HuH-7.5 (cell line): ENCODE results near the gene CLEC18A.
A peak's percentile ranks its signal among the peaks of the same experiment; 100 is the strongest.
"Not testable (repeated sequence)": the region's sequence is repeated elsewhere in the genome, so short reads cannot be mapped to it uniquely, and the experiment has no call there.

ENCODE experiments used
- DNase-seq: peaks from one replicate; pipeline ENCODE4 v3.0.0; 2011; ENCODE audit warnings: low spot score

The CLEC18A gene

DNA sequence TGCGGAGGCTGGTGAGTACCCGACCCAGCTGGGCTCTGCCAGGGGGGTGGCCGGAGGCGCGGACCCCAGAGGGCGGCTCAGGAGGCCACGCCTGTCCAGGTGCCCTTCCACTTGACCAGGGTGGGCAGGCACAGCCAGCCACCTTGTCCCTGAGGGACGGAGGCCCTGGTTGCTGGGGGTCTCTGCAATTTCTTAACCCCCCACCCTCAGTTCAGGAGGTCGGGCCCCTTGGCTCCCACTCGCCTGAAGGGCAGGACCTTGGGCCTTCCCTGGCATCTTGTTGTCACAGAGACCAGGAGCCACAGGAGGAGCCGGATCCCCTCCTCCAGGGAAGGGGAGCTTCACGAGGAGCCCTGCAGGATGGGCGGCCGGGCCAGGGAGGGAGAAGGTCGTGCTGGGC is 982 bp downstream of the CLEC18A start:
- not testable (repeated sequence) for DNase-seq

DNA sequence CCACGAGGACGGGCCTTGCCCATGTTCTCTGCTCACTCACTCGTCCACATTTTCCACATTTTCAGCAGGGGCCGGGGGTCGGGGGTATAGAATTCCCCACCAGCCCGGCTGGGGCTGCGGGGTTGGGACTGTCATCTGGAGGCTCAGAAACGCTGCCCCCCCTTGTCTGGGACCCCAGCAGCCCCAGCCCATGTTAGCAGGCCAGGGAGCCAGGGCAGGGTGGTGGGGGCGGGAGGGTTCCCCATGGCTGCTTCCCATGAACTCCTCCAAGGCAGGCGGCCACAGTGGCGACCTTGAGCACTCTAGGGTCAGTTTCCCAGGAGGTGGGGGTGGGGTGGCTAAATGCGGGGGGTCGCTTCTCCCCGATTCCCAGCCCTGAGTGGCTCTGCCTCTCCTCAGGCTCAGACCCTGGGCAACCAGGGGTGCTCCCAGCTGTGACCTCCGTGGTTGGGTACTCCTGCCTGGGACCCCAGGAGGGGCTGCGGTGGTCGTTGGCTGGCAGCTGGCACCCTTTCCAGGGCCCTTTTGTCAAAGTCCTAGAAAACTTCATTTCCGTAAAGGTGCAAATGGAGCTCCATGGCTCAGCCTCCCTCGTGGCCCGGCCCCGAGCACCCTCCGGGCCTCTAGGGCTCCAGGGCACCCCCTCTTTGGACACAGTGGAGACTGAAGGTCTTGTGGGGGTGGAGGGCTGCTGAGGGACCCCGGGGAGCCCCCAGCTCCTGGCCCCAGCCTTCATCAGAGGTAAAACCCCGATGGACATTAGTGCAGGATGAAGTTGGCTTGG is 1.6 kb downstream of the CLEC18A start:
- DNase-seq, result not testable (repeated sequence)

DNA sequence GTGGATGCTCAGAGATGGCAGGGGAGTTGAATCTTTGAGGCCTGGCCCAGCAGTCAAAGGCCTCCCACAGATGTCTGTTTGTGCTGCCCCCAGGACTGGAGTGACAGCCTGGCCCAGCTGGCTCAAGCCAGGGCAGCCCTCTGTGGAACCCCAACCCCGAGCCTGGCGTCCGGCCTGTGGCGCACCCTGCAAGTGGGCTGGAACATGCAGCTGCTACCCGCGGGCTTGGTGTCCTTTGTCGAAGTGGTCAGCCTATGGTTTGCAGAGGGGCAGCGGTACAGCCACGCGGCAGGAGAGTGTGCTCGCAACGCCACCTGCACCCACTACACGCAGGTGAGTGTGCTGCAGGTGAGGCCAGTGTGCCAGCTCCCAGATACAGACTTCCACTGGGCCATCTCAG is 3.1 kb downstream of the CLEC18A start:
- not testable (repeated sequence) for DNase-seq

DNA sequence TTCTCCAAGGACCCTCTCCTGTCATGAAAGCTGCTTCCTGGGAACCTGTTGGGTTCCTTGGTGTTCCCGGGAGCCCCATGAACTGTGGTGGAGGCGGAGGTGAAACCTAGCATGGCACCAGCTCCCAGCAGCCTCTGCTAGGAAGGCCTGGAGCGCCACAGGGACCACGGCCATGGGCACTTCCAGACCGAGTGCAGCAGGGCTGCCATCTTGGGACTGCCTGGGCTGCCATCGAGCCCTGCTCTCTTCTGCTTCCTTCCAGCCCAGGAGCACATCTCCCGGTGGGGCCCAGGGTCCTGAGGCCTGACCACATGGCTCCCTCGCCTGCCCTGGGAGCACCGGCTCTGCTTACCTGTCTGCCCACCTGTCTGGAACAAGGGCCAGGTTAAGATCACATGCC is 12.2 kb downstream of the CLEC18A start:
- not testable (repeated sequence) for DNase-seq

DNA sequence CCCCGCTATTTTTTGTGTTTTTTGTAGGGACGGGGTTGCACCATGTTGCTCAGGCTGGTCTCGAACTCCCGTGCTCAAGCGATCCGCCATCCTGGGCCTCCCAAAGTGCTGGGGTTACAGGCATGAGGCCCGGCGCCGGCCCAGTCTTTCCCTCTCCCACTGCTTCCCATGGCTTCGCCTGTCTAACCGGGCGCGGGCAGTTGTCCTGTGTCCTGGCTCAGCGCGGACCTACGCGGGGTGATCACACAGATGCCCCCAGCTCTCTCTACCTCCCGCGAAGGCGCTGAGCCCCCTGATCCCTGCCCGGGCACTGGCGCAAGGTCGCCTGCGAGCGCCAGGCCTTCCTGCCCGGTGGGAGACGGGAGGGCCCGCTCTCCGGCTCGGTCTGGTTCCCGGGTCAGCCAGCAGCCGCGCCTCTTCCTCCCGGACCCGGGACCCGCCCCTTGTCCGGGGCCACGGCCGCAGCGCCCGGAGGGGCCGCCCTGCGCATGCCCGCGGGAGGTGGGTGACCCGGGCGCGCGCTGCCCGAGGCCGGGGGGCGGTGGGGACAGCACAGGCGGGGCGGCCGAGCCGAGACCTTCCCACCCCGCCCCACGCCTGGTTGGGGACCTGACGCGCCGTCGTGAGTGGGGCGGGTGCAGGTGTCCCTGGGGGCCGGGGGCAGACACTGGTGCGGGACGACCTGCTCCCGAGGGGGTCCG is 14.0 kb downstream of the CLEC18A start:
- peak; percentile 33 for DNase-seq

DNA sequence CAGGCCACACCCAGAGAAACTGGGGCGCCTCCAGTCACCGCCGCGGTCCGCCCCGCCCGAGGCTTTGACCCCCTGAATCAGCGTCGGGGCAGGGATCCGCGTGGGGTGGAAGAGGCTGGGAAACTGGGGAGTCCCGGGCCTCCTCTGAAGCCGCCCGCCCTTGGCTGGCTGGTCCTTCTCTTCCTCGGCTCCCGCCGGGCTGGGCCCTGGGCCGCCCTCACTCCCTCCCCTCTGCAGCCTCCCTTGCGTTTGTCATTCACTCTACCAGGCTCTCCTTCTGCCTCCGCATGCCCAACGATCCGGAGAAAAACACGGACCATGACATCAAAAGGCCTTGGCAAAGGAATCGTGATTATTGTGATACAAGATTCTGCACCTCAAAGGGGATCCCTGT is 14.5 kb downstream of the CLEC18A start:
- not testable (repeated sequence) for DNase-seq

DNA sequence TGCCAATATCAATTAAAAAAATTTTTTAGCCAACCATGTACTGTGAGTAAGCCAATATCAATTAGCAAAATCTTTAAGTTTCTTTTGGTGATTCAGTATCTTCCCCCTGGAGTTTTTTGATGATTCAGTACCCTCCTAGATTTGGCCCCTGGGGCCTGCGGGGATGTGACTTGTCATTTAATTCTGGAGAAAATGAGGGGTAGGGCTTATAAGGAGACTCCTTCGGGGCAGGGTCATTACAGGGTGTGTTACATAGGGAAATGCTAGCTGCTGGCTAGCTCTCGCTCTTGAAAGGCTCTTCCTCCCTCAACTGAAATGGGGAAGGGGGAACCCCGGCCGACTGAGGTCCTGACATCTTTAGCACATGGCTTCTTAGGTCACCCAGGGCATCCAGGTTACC is 16.6 kb downstream of the CLEC18A start:
- not testable (repeated sequence) for DNase-seq

DNA sequence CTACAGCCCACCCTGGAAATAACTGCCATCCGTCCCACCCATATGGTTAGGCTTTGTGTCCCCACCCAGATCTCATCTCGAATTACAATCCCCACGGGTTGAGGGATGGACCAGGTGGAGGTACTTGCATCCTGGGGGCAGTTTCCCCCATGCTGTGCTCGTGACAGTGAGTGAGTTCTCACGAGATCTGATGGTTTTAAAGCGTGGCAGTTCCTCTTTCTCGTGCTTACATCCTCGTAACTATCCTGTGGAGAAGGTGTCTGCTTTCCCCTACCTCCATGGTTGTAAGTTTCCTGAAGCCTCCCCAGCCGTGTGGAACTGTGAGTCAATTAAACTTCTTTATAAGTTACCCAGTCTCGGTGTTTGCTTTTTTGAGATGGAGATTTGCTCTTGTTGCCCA is 17.0 kb downstream of the CLEC18A start:
- DNase-seq, result not testable (repeated sequence)

DNA sequence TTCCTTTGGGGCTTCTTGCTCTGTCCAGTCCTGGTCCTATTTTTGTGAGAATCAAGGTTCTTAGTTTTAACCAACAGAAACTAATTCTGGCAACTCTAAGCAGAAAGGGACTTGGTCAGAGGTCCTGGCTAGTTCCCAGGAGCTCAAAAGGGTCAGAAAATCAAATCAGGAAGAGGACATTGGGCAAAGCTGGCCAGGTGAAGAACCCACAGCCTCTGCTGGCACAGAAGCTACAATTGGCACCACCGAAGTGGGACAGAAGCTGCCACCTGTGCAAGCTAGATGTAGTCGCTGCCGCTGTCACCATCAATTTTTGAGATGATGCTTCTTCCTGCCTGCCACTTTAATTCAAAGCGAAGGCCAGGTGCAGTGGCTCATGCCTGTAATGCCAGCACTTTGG is 18.5 kb downstream of the CLEC18A start:
- DNase-seq, result not testable (repeated sequence)

DNA sequence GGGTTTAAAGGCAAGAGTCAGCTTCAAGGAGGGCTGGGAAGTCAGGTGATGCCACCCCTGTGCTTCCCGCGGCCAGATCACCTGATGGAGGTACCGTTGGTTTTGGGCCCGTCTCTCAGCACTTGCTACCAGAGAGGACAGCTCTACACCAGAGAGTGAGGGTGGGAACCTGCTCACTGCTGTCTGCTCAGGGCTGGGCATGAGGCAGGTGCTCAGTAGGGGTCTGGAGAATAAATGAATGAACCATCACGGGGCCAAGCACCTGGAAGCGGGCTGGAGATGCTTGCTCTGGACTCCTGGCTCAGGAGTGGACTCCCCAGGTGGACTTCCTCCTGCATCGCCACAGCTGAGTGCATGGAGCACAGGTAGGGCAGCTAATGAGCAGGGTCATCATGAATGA is 21.0 kb downstream of the CLEC18A start:
- DNase-seq, result not testable (repeated sequence)

DNA sequence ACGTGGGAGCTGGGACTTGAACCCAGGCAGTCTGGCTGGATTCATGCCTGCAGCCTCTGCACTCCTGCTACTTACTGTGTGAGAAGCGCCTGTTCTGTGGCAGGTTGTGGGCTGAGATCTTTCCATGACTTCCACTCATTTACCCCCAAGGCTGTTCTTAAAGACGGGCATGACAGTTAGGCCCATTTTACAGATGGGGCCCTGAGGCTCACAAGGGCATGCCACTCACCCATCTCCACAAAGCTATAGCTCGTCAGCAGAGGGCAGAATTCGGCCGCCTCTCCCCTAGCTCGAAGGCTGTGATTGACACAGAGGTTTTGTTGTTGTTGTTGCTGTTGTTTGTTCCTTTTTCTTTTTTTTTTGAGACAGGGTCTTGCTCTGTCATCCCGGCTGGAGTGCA is 21.8 kb downstream of the CLEC18A start:
- DNase-seq, result not testable (repeated sequence)

DNA sequence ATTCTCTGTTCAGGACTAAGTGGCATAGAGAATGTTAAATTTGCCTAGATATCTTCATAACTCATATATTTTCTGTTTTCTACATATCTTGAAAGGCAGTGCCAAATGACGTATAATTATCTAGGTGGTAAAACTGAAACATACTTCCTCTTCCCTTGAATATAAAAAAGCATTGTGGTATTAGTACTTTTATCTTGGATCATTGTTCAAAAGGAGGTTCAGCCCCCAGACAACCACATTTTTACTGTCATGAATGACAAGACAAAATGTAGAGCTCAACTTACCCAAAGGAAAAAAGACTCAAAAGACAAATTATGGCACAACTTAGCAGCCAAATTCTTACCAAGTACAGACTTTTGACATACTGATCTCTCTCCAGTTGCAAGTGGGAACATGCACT is 34.1 kb downstream of the CLEC18A start:
- not testable (repeated sequence) for DNase-seq

DNA sequence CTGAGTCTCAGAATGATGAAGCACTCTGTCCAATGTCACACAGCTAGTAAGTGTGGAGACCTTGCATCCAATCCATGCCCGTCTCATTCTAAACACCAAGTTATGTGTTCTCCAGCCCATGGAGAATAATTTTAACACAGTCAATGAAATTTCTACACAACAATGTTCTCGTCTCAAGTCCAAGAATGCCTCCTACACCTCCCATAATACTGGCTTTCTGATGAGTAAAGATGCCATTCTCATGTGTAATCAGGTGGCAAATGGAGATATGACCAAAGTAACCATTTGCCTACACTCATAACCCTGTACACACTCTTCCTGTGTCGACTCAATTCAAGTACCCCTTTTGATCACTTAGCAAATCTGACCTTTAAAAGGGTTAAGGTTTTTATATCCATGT is 46.8 kb downstream of the CLEC18A start:
- DNase-seq, result not testable (repeated sequence)

DNA sequence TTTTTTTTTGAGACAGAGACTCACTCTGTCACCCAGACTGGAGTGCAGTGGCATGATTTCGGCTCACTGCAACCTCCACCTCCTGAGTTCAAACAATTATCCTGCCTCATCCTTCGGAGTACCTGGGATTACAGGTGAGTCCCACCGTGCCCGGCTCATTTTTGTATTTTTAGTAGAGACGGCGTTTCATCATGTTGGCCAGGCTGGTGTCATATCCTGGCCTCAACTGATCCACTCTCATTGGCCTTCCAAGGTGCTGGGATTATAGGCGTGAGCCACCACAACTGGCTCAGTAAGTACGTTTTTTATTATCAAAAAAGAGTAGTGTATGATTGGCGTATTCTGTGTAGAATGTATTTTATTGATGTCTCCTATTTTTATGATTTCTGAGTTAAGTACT is 48.7 kb downstream of the CLEC18A start:
- not testable (repeated sequence) for DNase-seq

DNA sequence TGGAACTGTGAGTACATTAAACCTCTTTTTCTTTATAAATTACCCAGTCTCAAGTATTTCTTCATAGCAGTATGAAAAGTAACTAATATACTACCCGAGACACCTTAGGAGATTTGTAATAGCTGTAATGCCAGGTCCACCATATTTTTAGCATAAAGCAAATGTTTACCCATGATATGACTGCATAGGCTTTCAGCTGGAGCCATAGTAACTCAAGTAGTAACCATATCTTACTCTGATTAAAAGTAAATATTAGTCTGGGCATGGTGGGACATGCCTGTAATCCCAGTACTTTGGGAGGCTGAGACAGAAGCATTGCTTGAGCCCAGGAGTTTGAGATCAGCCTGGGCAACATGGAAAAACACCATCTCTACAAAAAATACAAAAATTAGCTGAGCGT is 52.4 kb downstream of the CLEC18A start:
- not testable (repeated sequence) for DNase-seq

DNA sequence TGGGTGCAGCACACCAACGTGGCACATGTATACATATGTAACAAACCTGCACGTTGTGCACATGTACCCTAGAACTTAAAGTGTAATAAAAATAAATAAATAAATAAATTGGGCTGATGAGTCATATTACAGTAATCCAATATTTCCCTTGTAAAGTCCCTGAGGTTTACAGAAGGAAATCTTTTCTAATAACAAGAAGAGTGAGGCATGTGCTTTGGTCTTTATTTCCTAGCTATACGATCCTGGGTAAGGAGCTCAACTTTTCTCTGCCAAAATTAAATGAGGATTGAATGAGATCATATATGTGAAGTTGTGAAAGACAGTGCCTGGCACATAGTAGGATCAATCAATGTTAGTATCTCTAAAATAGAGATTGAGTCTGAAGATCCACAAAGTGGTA is 57.5 kb downstream of the CLEC18A start:
- DNase-seq, result not testable (repeated sequence)

DNA sequence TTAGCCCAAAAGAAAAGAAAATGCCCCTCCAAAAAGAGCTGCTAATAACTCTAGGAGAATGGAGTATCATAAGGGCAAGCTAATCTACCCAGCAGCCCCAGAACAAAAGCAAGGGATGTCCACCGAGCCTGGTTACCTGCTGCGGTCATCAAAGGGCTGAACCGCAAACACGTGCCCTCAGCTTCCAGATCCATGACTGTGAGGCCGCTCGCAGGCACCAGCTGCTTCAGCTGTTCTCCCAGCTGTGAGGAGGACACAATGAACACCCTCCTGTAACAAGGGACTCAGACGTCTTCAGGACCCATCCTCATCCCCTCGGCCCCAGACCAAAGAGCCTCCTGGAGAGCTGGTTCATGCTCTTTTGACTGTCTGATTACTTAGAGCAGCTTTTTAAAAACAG is 59.5 kb downstream of the CLEC18A start:
- DNase-seq, result not testable (repeated sequence)

DNA sequence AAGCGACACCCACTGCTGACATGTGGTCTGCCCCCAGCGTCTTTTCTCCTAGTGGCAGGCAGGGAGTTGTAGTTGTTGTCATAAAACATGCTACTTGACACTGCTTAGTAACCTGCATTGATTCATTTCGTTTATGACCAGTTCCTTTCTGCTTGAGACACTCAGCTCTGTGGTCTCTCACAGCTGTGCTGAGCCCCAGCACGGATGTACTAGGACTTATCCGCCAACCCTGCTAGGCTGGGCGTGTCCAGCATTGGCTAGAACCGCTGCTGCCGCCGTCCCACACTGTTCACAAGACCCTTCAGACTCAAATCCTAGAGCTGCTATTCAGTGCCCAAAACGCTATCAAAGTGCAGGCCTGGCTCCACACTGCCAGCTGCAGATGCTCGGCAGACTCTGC is 60.0 kb downstream of the CLEC18A start:
- not testable (repeated sequence) for DNase-seq

DNA sequence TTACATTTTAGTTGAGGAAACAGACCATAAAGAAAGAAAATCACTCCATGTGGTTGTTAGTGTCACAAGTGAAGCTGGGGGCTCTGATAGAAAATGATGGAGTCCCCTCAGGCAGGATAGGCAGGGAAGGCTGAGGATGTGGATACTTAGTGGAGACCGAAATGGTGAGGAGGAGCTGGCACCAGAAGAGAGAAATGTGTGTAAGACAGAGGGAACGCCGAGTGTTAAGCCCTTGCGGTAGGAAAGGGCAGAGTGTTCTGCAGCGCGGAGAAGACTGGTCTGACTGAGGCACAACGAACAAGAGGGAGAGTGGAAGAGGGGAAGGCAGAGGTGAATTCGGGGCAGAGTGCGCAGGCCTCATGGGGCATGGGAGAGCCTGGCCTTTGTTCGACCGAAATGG is 61.2 kb downstream of the CLEC18A start:
- DNase-seq, result not testable (repeated sequence)

DNA sequence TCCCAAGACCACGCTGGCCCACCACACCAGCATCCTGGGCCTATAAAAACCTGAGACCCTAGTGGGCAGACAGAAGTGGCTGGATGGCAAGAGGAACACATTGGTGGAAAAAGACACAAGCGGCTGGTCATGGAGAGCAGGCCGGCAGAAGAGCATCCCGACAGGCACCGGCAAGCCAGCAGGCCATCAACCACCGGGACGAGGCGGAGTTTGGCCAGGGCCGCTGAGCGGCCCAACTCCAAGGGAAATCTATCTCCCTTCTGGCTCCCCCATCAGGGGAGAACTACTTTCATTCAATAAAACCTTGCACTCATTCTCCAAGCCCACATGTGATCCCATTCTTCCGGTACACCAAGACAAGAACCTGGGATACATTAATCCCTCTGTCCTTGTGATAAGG is 61.8 kb downstream of the CLEC18A start:
- not testable (repeated sequence) for DNase-seq
